ENCODE results near the gene IRAK3.

IRAK3 gene

GRCh38 chr12:66252771-66253170, 63.8 kb downstream of the IRAK3 start:
- DNase-seq (ENCODE audit: low read depth in 2 of 2): no peak

GRCh38 chr12:66255737-66256136, 66.7 kb downstream of the IRAK3 start:
- no peak for DNase-seq (ENCODE audit: low read depth in 2 of 2)

- no peak for DNase-seq (ENCODE audit: low read depth in 2 of 2)
Observed at GRCh38 chr12:66258011-66258410, 69.0 kb downstream of the IRAK3 start.

GRCh38 chr12:66262737-66263136, 73.7 kb downstream of the IRAK3 start:
- DNase-seq (ENCODE audit: low read depth in 2 of 2): no peak

GRCh38 chr12:66268562-66268961, 79.5 kb downstream of the IRAK3 start:
- no peak for DNase-seq (ENCODE audit: low read depth in 2 of 2)

- DNase-seq (ENCODE audit: low read depth in 2 of 2): no peak
Observed at GRCh38 chr12:66269142-66269541, 80.1 kb downstream of the IRAK3 start.

GRCh38 chr12:66269757-66270383, 80.9 kb downstream of the IRAK3 start:
- no peak for DNase-seq (ENCODE audit: low read depth in 2 of 2)

- DNase-seq (ENCODE audit: low read depth in 2 of 2): no peak
Observed at GRCh38 chr12:66270613-66271012, 81.6 kb downstream of the IRAK3 start.

GRCh38 chr12:66272650-66273049, 83.6 kb downstream of the IRAK3 start:
- DNase-seq (ENCODE audit: low read depth in 2 of 2): no peak

- no peak for DNase-seq (ENCODE audit: low read depth in 2 of 2)
Observed at GRCh38 chr12:66273147-66273546, 84.1 kb downstream of the IRAK3 start.

GRCh38 chr12:66275040-66275439, 86.0 kb downstream of the IRAK3 start:
- no peak for DNase-seq (ENCODE audit: low read depth in 2 of 2)

GRCh38 chr12:66279123-66279712, 90.2 kb downstream of the IRAK3 start:
- no peak for DNase-seq (ENCODE audit: low read depth in 2 of 2)

- DNase-seq (ENCODE audit: low read depth in 2 of 2): no peak
Observed at GRCh38 chr12:66280561-66280960, 91.5 kb downstream of the IRAK3 start.

- no peak for DNase-seq (ENCODE audit: low read depth in 2 of 2)
Observed at GRCh38 chr12:66282244-66282643, 93.2 kb downstream of the IRAK3 start.

- no peak for DNase-seq (ENCODE audit: low read depth in 2 of 2)
Observed at GRCh38 chr12:66287275-66287674, 98.3 kb downstream of the IRAK3 start.

GRCh38 chr12:66288121-66288520, 99.1 kb downstream of the IRAK3 start:
- peak; percentile 18 to 30 for DNase-seq (ENCODE audit: low read depth in 2 of 2)

- DNase-seq (ENCODE audit: low read depth in 2 of 2): no peak
Observed at GRCh38 chr12:66289485-66289884, 100.5 kb downstream of the IRAK3 start.

- DNase-seq (ENCODE audit: low read depth in 2 of 2): no peak
Observed at GRCh38 chr12:66290716-66291200, 101.7 kb downstream of the IRAK3 start.

GRCh38 chr12:66296176-66296683, 107.2 kb downstream of the IRAK3 start:
- DNase-seq (ENCODE audit: low read depth in 2 of 2): no peak

- DNase-seq (ENCODE audit: low read depth in 2 of 2): no peak
Observed at GRCh38 chr12:66297080-66297479, 108.1 kb downstream of the IRAK3 start.

GRCh38 chr12:66297923-66298322, 108.9 kb downstream of the IRAK3 start:
- DNase-seq (ENCODE audit: low read depth in 2 of 2): no peak

GRCh38 chr12:66301944-66302826, 113.2 kb downstream of the IRAK3 start, which contains the start of gene HELB:
HELB (plus strand) TSS chr12:66302493; CDS start chr12:66302604, 111 bp downstream.
- peak; percentile 93 to 98 for DNase-seq (ENCODE audit: low read depth in 2 of 2)

Measured in stimulated activated CD8-positive, alpha-beta memory T cell treated with anti-CD3 and anti-CD28 coated beads, Interleukin-2, amount 100 ng/mL, for 1 hour (primary cell).